Measurements from ENCODE around the gene CFDP1. TPM values are rescaled to one million over a fixed set of nuclear protein-coding genes. Genes with fewer than 3 reads are reported as not detected.

CFDP1 gene
- total and polyA plus RNA-seq, 2 experiments from 2014 or later: 97.1 to 116 TPM

DNA sequence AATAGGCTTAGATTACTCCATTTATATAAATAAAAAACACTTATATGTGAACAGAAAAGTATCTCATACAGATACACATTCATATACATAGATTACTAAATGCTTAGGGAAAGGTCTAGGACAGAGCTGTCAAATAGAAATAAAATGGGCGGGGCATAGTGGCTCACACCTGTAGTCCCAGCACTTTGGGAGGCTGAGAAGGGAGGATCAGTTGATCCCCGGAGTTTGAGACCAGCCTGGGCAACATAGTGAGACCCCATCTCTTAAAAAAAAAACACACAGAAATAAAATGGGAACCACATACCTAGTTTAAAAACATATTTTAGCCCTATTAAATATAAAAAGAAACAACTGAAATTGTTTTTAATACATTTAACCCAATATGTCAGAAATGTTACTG, 58.9 kb downstream of the CFDP1 start:
- no peak for TF ChIP-seq EZH2 (IDR thresholded peaks at IDR 0.05; ENCODE audit: borderline replicate concordance)
- TF ChIP-seq, protein P1, sequence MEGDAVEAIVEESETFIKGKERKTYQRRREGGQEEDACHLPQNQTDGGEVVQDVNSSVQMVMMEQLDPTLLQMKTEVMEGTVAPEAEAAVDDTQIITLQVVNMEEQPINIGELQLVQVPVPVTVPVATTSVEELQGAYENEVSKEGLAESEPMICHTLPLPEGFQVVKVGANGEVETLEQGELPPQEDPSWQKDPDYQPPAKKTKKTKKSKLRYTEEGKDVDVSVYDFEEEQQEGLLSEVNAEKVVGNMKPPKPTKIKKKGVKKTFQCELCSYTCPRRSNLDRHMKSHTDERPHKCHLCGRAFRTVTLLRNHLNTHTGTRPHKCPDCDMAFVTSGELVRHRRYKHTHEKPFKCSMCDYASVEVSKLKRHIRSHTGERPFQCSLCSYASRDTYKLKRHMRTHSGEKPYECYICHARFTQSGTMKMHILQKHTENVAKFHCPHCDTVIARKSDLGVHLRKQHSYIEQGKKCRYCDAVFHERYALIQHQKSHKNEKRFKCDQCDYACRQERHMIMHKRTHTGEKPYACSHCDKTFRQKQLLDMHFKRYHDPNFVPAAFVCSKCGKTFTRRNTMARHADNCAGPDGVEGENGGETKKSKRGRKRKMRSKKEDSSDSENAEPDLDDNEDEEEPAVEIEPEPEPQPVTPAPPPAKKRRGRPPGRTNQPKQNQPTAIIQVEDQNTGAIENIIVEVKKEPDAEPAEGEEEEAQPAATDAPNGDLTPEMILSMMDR (IDR thresholded peaks at IDR 0.05; ENCODE audit: poor library complexity): no peak
- 100% methylated on average over 2 of the region's 2 CpGs for WGBS (ENCODE audit: low lambda C conversion rate, missing lambda C conversion rate)

DNA sequence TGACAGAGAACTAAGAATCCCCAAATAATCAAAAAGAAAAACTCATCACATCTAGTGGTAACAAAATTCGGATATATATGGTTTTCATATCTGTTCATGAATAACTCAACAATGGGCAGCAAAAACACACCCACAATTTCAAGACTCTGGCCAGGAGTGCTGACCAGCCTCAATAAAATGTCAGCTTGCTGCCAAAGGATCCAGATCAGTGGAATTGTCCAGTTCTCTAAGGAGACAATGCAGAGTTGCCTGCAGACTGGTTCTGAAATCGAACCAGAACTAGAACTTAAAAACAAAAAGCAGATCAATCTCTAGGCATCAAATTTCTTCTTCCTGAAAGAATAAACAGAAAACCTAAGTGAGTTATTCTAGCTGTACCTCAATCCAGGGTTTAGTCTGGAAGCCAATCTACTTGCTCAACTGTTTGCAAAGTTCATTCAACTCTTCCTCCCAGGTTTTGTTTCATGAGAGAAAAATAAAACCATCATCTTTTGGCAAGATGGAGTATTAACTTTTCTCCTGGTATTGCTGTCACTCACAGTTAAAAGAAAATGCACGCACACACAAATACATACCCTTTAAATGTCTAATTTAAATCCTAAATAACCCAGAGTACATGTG, 61.0 kb downstream of the CFDP1 start:
- WGBS (ENCODE audit: low lambda C conversion rate, missing lambda C conversion rate): 91% methylated on average over 3 of the region's 3 CpGs
- peaks cover 6% of the 10 kb centered on the region for H3K4me1 ChIP-seq (ENCODE audit: insufficient read depth)
- no peaks in the 10 kb centered on the region for H3K27me3 ChIP-seq
- H3K27ac ChIP-seq: no peak overlapping the region
- no peaks in the 10 kb centered on the region for H3K36me3 ChIP-seq (replicated peaks; ENCODE audit: insufficient read depth, low read depth)
- no peak overlapping the region for H3K4me2 ChIP-seq
- no peaks in the 10 kb centered on the region for H3K9me3 ChIP-seq (ENCODE audit: low read depth)
- no peaks in the 10 kb centered on the region for H3K9me2 ChIP-seq (replicated peaks; ENCODE audit: insufficient read depth)
- TF ChIP-seq, protein P1 (IDR thresholded peaks at IDR 0.05; ENCODE audit: poor library complexity): no peak
- no peak for TF ChIP-seq EZH2 (IDR thresholded peaks at IDR 0.05; ENCODE audit: borderline replicate concordance)
- TF ChIP-seq EZH2phosphoT487 (IDR thresholded peaks at IDR 0.05; ENCODE audit: low read depth, severe bottlenecking, unreplicated experiment): no peak
- no peak overlapping the region for H3K4me3 ChIP-seq
- no peaks in the 10 kb centered on the region for H3K79me2 ChIP-seq
- no peaks in the 10 kb centered on the region for H4K20me1 ChIP-seq (ENCODE audit: insufficient read depth, poor library complexity, severe bottlenecking)
- no peak for DNase-seq (ENCODE audit: low spot score)
- no peak overlapping the region for H2AFZ ChIP-seq

More for the DNA sequence above, 58.9 kb downstream of the CFDP1 start:
- Histone ChIP-seq H3K36me3 (replicated peaks; ENCODE audit: insufficient read depth, low read depth) (no peaks in the 10 kb centered on the region), H3K4me3 (no peak overlapping the region), H3K4me1 (ENCODE audit: insufficient read depth) (peaks cover 6% of the 10 kb centered on the region), H3K9me3 (ENCODE audit: low read depth) (no peaks in the 10 kb centered on the region), H3K4me2 (no peak overlapping the region), H4K20me1 (ENCODE audit: insufficient read depth, poor library complexity, severe bottlenecking) (no peaks in the 10 kb centered on the region), H2AFZ (no peak overlapping the region), H3K79me2 (peaks cover 3% of the 10 kb centered on the region), H3K9me2 (replicated peaks; ENCODE audit: insufficient read depth) (no peaks in the 10 kb centered on the region), H3K27ac (no peak overlapping the region), H3K27me3 (no peaks in the 10 kb centered on the region)
- no peak for DNase-seq (ENCODE audit: low spot score)

DNA sequence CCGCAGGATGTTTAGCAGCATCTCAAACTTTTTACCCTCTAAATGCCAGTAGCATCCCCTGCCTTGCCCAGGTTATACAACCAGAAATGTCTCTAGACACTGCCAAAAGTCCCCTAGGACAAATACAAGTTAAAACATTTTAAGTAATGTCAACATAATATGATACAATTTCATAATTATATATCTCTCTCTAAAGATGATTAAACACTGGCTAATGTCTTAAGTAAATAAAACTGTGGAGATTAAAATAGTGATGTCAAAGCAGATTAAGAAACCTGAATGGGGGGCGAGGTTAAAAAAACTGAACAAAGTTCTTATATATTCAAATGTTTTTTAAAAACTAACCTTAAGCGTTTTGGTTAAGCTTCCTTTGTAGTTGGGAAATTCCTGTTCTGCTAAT, 62.1 kb downstream of the CFDP1 start:
- Histone ChIP-seq H3K4me3 (no peak overlapping the region), H2AFZ (no peak overlapping the region), H4K20me1 (ENCODE audit: insufficient read depth, poor library complexity, severe bottlenecking) (no peaks in the 10 kb centered on the region), H3K79me2 (no peaks in the 10 kb centered on the region), H3K9me3 (ENCODE audit: low read depth) (no peaks in the 10 kb centered on the region), H3K27ac (no peak overlapping the region), H3K9me2 (replicated peaks; ENCODE audit: insufficient read depth) (no peaks in the 10 kb centered on the region), H3K27me3 (no peaks in the 10 kb centered on the region), H3K4me1 (ENCODE audit: insufficient read depth) (no peaks in the 10 kb centered on the region), H3K36me3 (replicated peaks; ENCODE audit: insufficient read depth, low read depth) (no peaks in the 10 kb centered on the region), H3K4me2 (no peak overlapping the region)
- 94% methylated on average over 3 of the region's 3 CpGs for WGBS (ENCODE audit: low lambda C conversion rate, missing lambda C conversion rate)
- no peak for DNase-seq (ENCODE audit: low spot score)
- TF ChIP-seq, protein P1 (IDR thresholded peaks at IDR 0.05; ENCODE audit: poor library complexity): no peak
- TF ChIP-seq EZH2 (IDR thresholded peaks at IDR 0.05; ENCODE audit: borderline replicate concordance) (no peak), EZH2phosphoT487 (IDR thresholded peaks at IDR 0.05; ENCODE audit: low read depth, severe bottlenecking, unreplicated experiment) (no peak)

All from hepatocyte (in vitro differentiated cells).